Omental fat pad (tissue), 4 donors: ENCODE measurements around the gene ZNF536. TPM values are rescaled to one million over a fixed set of nuclear protein-coding genes. Genes with fewer than 3 reads are reported as not detected.

ENCODE experiments used
- ATAC-seq: fragments of 150-250 bp; one replicate; pipeline ENCODE4 v1.9.1; 2016; ENCODE audit warnings: mild to moderate bottlenecking, moderate library complexity; ENCODE audit not compliant: low FRiP score
- DNase-seq: peaks from one replicate; pipeline ENCODE4 v3.0.0-alpha.2; 2019; ENCODE audit warnings: low spot score
- total RNA-seq, 4 donors: library from RNA; depleted of rRNA; stranded (reverse); fragments of >200 nt; gene quantifications; one replicate each; pipeline ENCODE4 v1.1.0, GENCODE V29; 2016
- TF ChIP-seq, protein P1 (sequence below), 3 donors: fragments of 450-650 bp; IDR thresholded peaks; one replicate each; pipeline ENCODE4 v1.5.1; 2016 to 2017; ENCODE audit warnings: antibody characterized with exemption in 3 of 3, mild to moderate bottlenecking in 3 of 3, moderate library complexity in 2 of 3

Gene ZNF536
- total RNA-seq, 4 donors from 2014 or later: 0.09 to 1.1 TPM; not detected in 2

DNA sequence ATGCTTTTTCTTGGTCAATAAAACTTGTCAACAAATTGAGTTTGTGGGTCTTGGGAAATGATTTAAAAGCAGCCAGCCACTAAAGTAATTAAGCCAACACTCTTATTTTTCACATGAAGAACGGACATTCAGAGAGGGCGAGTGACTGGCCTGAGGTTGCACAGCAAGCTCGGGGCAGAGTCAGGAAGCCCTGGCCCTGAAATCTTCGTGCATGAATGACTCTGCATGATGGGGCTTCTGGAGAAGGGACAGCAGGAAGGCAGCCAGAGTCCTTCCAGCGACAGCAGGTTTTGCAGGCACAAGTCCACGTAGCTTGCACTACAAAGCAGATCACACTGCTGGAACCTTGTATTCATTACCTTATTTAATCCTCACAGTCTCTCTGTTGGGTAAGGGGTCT lies 232.5 kb downstream of the ZNF536 start:
- TF ChIP-seq, protein P1, sequence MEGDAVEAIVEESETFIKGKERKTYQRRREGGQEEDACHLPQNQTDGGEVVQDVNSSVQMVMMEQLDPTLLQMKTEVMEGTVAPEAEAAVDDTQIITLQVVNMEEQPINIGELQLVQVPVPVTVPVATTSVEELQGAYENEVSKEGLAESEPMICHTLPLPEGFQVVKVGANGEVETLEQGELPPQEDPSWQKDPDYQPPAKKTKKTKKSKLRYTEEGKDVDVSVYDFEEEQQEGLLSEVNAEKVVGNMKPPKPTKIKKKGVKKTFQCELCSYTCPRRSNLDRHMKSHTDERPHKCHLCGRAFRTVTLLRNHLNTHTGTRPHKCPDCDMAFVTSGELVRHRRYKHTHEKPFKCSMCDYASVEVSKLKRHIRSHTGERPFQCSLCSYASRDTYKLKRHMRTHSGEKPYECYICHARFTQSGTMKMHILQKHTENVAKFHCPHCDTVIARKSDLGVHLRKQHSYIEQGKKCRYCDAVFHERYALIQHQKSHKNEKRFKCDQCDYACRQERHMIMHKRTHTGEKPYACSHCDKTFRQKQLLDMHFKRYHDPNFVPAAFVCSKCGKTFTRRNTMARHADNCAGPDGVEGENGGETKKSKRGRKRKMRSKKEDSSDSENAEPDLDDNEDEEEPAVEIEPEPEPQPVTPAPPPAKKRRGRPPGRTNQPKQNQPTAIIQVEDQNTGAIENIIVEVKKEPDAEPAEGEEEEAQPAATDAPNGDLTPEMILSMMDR (IDR thresholded peaks at IDR 0.05): no peak
- ATAC-seq (no peak), DNase-seq (no peak)

DNA sequence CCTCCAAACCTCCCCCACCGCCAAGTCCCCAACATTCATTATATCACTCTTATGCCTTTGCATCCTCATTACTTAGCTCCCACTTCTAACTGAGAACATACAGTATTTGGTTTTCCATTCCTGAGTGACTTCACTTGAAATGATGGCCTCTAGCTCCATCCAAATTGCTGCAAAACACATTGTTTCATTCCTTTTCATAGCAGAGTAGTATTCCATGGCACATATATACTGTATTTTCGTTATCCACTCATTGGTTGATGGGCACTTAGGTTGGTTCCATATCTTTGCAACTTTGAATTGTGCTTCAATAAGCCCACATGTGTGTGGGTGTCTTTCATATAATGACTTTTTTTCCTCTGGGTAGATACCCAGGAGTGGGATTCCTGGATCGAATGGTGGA lies 233.1 kb downstream of the ZNF536 start:
- TF ChIP-seq, protein P1 (IDR thresholded peaks at IDR 0.05): no peak
- no peak for ATAC-seq
- DNase-seq: no peak

DNA sequence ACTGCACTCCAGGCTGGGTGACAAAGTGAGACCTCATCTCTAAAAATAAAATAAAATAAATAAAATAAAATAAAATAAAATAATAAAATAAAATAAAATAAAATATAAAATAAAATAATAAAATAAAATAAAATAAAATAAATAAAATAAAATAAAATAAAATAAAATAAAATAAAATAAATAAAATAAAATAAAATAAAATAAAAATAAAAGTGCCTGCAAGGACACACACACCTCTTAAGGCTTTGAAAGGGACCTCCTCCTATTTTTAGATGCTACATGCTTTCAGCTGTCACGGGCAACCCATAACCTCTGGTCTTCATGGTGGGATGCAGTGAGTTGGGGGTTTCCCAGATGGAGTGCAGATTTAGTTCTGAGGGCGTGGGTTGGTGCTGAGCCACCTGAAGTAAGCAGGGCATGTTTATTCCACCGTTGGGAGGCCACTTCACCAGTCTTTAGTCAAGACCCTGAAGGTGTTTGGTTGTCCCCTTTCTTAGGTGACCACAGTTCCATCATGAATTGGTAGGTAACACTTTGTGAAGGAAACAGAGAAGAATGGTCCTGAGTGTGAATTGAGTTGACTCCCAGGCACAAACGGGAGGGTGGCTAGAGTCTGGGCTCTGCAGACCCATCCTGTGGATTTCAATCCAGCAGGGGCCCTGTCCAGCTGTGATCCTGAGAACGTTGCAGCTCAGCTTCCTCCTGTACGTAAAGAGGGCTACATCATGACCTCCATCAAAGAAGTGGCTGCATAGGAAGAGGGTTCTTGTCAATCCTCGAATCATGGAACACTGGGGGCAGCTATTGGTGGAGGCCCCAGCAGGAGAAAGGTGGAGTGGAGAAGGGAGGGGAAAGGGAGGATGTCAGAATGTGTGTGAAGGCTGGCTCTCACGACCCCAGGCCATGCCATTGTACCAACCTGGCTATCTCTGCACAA lies 234.2 kb downstream of the ZNF536 start:
- ATAC-seq (no peak), DNase-seq (no peak)
- TF ChIP-seq, protein P1 (IDR thresholded peaks at IDR 0.05): no peak
